ENCODE data around the gene NEMP2. TPM values are rescaled to one million over a fixed set of nuclear protein-coding genes. Genes with fewer than 3 reads are reported as not detected.

NEMP2 gene
- total RNA-seq, 1 donor from 2014 or later = 0.43 TPM

DNA sequence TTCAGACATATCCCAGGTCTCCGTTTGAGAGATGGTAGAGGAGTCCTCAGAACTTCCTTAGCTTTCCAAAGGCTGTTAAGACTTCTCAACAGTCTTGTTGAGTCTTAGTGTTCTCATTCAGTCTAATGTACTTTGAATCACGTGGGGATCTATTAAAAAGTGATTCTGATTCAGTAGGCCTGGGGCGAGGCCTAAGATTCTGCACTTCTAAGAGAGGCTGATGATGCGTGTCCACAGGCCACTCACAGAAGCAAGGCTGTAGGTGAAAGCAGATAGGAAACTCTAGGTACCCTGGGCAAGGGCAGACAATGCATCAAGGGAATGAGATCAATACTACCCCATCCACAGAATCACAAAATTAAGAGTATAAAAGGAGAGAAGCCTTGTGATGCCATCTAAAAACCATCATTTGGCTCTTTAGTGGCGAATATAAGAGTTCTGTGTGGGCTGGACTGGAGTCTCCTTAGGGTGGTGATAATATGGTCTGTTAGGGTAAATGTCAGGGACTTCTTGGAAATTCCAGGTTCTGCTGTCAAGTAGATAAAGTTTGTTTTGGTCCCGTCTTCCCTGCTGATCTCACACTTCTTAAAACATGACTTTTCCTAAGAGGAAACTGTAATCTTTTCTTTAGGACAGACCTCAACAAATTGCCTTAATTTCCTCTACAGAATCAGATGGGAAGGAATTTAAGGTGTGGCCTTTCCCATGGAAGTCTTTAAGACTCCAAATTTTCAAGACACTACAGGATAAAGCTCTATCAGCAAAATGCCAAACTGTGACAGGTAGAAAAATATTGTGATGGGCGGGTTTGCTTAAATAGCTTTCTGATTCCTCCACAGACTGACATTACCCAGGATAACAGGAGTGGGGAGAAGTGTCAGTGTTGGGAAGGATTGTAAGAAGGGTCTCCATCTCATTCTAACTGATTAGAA, 45.7 kb upstream of the NEMP2 start:
- TF ChIP-seq, protein P1, sequence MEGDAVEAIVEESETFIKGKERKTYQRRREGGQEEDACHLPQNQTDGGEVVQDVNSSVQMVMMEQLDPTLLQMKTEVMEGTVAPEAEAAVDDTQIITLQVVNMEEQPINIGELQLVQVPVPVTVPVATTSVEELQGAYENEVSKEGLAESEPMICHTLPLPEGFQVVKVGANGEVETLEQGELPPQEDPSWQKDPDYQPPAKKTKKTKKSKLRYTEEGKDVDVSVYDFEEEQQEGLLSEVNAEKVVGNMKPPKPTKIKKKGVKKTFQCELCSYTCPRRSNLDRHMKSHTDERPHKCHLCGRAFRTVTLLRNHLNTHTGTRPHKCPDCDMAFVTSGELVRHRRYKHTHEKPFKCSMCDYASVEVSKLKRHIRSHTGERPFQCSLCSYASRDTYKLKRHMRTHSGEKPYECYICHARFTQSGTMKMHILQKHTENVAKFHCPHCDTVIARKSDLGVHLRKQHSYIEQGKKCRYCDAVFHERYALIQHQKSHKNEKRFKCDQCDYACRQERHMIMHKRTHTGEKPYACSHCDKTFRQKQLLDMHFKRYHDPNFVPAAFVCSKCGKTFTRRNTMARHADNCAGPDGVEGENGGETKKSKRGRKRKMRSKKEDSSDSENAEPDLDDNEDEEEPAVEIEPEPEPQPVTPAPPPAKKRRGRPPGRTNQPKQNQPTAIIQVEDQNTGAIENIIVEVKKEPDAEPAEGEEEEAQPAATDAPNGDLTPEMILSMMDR (IDR thresholded peaks at IDR 0.05) = no peak
- DNase-seq (ENCODE audit: low spot score in 2 of 2) = no peak
- intact Hi-C loops (cut with DNase I) = no loop called here

DNA sequence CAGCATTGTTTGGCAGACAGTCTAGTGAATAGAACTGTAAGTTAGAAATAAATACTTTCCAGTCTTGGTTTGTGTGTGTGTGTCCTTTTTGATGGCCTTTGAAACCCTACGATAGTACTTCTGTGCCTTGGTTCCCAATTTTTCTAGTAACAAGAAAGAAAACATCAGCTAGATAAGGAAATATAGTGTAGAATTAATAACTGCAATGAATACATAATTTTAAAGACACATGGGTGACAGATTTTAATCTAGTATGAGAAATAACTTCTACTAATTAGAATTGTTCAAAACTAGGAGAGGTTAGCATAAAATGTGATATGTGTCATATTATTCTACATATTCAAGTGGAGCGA, 44.5 kb upstream of the NEMP2 start:
- Histone ChIP-seq H3K4me3 (no peak overlapping the region), H3K27ac (peak overlapping the region in 1 of 2 donors; percentile 14), H3K36me3 (no peaks in the 10 kb centered on the region), H3K27me3 (no peaks in the 10 kb centered on the region), H3K4me1 (peaks cover 8 to 12% of the 10 kb centered on the region in 2 donors), H3K9me3 (no peaks in the 10 kb centered on the region)
- DNase-seq (ENCODE audit: low spot score in 2 of 2) = no peak
- intact Hi-C loops (cut with DNase I) = no loop called here
- TF ChIP-seq, protein P1 (IDR thresholded peaks at IDR 0.05) = no peak

More for the DNA sequence above, 45.7 kb upstream of the NEMP2 start:
- Histone ChIP-seq H3K27ac (no peak overlapping the region), H3K9me3 (no peaks in the 10 kb centered on the region), H3K27me3 (no peaks in the 10 kb centered on the region), H3K4me1 (peaks cover 8 to 12% of the 10 kb centered on the region in 2 donors), H3K4me3 (no peak overlapping the region), H3K36me3 (no peaks in the 10 kb centered on the region)

DNA sequence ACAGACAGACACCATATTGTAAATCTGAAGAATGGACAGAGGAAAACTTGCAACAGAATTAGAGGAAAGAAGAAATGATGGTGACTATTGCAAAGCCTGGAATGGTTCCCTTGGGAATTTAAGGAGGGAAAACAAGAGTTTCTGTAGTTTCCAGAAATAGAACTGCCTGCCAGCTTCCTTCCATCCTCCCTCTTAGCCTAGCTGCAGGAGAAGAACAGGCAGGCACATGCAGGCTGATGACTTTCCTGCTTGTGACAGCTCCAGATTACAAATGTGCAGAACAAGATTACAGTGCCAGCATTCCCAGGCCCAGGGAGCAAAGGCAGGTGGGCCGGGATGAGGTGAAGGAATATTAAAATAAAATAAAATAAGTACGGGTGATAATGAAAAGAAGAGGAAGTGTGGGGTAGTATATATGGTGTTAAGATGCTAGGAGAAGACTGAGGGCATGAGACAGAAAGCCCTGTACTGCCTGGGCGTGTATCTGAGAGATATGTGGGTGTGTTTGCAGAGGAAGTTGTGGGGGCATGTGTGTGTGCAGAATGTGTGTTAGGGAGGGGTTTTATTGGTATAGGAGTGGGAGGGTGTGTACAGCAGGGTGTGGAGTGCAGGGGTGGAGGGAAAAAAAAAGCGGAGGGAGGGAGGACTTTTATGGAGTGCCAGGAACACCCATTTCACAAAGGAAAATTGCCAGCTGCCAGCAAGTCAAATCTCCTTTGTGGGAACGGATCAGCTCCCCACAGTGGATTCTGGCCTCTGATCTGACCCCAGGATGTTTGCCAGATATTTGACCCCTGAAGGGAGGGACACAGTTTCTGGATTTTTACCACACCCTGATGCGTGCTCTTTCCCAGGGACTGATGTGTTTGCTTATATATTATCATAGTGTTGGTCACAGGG, 43.9 kb upstream of the NEMP2 start:
- no peak for DNase-seq (ENCODE audit: low spot score in 2 of 2)
- H3K27ac ChIP-seq = peak overlapping the region in 1 of 2 donors; percentile 14
- TF ChIP-seq, protein P1 (IDR thresholded peaks at IDR 0.05) = no peak
- no peaks in the 10 kb centered on the region for H3K27me3 ChIP-seq
- no peaks in the 10 kb centered on the region for H3K9me3 ChIP-seq
- intact Hi-C loops (cut with DNase I) = no loop called here
- peak overlapping the region in 1 of 2 donors; percentile 30 for H3K4me3 ChIP-seq
- H3K36me3 ChIP-seq = no peaks in the 10 kb centered on the region
- peaks cover 8 to 12% of the 10 kb centered on the region in 2 donors for H3K4me1 ChIP-seq

DNA sequence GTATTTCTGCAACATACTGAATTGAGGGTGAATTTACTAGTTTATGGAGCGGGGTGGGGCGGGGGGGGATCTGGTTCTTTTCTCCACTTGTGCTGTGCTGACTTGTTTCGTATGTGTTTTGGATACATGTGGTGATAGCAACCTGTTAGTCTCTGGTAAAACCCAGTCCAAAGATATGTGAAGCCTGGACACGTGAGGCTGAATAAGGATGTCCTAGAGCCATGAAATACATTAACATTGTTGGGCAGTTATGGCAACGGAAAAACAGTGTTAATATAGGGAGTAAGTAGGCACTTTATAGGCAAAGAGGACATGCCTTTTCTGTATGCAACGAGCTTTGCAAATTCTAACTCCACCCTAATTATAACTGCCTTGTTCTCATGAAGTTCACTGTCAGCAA, 42.1 kb upstream of the NEMP2 start:
- TF ChIP-seq, protein P1 (IDR thresholded peaks at IDR 0.05) = no peak
- intact Hi-C loops (cut with DNase I) = no loop called here
- Histone ChIP-seq H3K36me3 (no peaks in the 10 kb centered on the region), H3K4me1 (peaks cover 8 to 12% of the 10 kb centered on the region in 2 donors), H3K27me3 (no peaks in the 10 kb centered on the region), H3K9me3 (no peaks in the 10 kb centered on the region), H3K27ac (no peak overlapping the region), H3K4me3 (no peak overlapping the region)
- no peak for DNase-seq (ENCODE audit: low spot score in 2 of 2)

DNA sequence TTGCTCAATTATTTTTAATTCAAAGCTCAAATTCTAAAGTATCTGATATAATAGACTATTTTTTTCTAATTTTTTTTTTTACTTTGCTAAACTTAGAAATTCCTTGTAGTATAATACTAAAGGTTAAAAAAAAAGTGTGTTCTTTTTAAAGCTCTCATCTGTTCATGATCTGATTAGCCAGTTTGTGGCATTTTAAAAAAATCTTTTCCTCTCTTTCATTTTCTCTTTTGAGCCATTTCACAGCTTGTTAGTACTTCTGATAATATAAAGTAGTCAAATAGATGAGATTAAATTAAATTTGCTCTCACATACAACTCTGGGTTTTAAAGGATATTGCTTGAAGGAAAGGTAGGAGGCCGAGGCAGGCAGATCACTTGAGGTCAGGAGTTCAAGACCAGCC, 40.7 kb upstream of the NEMP2 start:
- H3K4me3 ChIP-seq = no peak overlapping the region
- no peak overlapping the region for H3K27ac ChIP-seq
- intact Hi-C loops (cut with DNase I) = no loop called here
- H3K27me3 ChIP-seq = no peaks in the 10 kb centered on the region
- peaks cover 8 to 12% of the 10 kb centered on the region in 2 donors for H3K4me1 ChIP-seq
- TF ChIP-seq, protein P1 (IDR thresholded peaks at IDR 0.05) = no peak
- no peak for DNase-seq (ENCODE audit: low spot score in 2 of 2)
- H3K36me3 ChIP-seq = no peaks in the 10 kb centered on the region
- no peaks in the 10 kb centered on the region for H3K9me3 ChIP-seq
